GM19035 (cell line): ENCODE data around the gene KDSR.
"Not testable (repeated sequence)": the region's sequence is repeated elsewhere in the genome, so short reads cannot be mapped to it uniquely, and the experiment has no call there.

Experiments used
- ATAC-seq: cut with Tn5 transposase; IDR thresholded peaks from one replicate; pipeline ENCODE4 v1.9.1; 2021; ENCODE audit not compliant: unreplicated experiment

The KDSR gene

GRCh38 chr18:63366213-63367052, 573 bp downstream of the KDSR start:
- ATAC-seq = peak; percentile 43

- no peak for ATAC-seq
Measured at GRCh38 chr18:63365876-63366212, 1.2 kb downstream of the KDSR start.

- no peak for ATAC-seq
Measured at GRCh38 chr18:63363951-63364350, 3.1 kb downstream of the KDSR start.

- ATAC-seq = not testable (repeated sequence)
Measured at GRCh38 chr18:63363420-63363819, 3.6 kb downstream of the KDSR start.

- no peak for ATAC-seq
Measured at GRCh38 chr18:63356272-63356896, 10.6 kb downstream of the KDSR start.

- ATAC-seq = no peak
Measured at GRCh38 chr18:63350230-63350629, 16.8 kb downstream of the KDSR start.

- peak; percentile 55 for ATAC-seq
Measured at GRCh38 chr18:63348508-63349136, 18.4 kb downstream of the KDSR start.

GRCh38 chr18:63346480-63347183, 20.4 kb downstream of the KDSR start:
- ATAC-seq = no peak

GRCh38 chr18:63346031-63346430, 21.0 kb downstream of the KDSR start:
- no peak for ATAC-seq

- ATAC-seq = no peak
Measured at GRCh38 chr18:63344918-63345317, 22.1 kb downstream of the KDSR start.

GRCh38 chr18:63344263-63344662, 22.7 kb downstream of the KDSR start:
- ATAC-seq = no peak

- ATAC-seq = no peak
Measured at GRCh38 chr18:63342206-63342605, 24.8 kb downstream of the KDSR start.

GRCh38 chr18:63339920-63340484, 27.0 kb downstream of the KDSR start:
- ATAC-seq = no peak

GRCh38 chr18:63336366-63337099, 30.5 kb downstream of the KDSR start:
- no peak for ATAC-seq

GRCh38 chr18:63331105-63331504, 35.9 kb downstream of the KDSR start:
- ATAC-seq = no peak

GRCh38 chr18:63329431-63330145, 37.4 kb downstream of the KDSR start:
- no peak for ATAC-seq

- no peak for ATAC-seq
Measured at GRCh38 chr18:63326011-63326410, 41.0 kb downstream of the KDSR start.

GRCh38 chr18:63325086-63325686, 41.8 kb downstream of the KDSR start:
- ATAC-seq = no peak

GRCh38 chr18:63322908-63323634, 43.9 kb downstream of the KDSR start:
- no peak for ATAC-seq
